GM12892 (cell line): ENCODE results near the gene UBL7. TPM values are rescaled to one million over a fixed set of nuclear protein-coding genes. Genes with fewer than 3 reads are reported as not detected.

Experiments used
- DNase-seq: peaks from one replicate; pipeline ENCODE4 v3.0.0; 2011; ENCODE audit not compliant: insufficient read length
- FAIRE-seq: peaks from 2 replicates; lab custom pipeline; 2011; peaks lifted over from hg19 to GRCh38; lab: Jason Lieb, UNC
- POLR2A ChIP-seq: IDR thresholded peaks from 2 replicates; pipeline ENCODE4 v1.6.1; 2011; ENCODE audit warnings: low read depth, low read length, control low read depth
- POLR2AphosphoS5 ChIP-seq: IDR thresholded peaks from 2 replicates; pipeline ENCODE4 v1.6.1; 2011; ENCODE audit warnings: low read depth, low read length, control low read depth
- TAF1 ChIP-seq: IDR thresholded peaks from 2 replicates; pipeline ENCODE4 v1.6.1; 2011; ENCODE audit warnings: low read depth, mild to moderate bottlenecking, control low read depth, low read length, borderline replicate concordance
- polyA plus RNA-seq: library from polyadenylated mRNA; unstranded; fragments of >200 nt; gene quantifications from one replicate; pipeline ENCODE4 v1.2.1, GENCODE V29; 2012; ENCODE audit warnings: missing spikeins, inconsistent platforms; ENCODE audit not compliant: missing spikeins

The UBL7 gene, protein sequence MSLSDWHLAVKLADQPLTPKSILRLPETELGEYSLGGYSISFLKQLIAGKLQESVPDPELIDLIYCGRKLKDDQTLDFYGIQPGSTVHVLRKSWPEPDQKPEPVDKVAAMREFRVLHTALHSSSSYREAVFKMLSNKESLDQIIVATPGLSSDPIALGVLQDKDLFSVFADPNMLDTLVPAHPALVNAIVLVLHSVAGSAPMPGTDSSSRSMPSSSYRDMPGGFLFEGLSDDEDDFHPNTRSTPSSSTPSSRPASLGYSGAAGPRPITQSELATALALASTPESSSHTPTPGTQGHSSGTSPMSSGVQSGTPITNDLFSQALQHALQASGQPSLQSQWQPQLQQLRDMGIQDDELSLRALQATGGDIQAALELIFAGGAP
- 62.5 TPM for polyA plus RNA-seq

DNA sequence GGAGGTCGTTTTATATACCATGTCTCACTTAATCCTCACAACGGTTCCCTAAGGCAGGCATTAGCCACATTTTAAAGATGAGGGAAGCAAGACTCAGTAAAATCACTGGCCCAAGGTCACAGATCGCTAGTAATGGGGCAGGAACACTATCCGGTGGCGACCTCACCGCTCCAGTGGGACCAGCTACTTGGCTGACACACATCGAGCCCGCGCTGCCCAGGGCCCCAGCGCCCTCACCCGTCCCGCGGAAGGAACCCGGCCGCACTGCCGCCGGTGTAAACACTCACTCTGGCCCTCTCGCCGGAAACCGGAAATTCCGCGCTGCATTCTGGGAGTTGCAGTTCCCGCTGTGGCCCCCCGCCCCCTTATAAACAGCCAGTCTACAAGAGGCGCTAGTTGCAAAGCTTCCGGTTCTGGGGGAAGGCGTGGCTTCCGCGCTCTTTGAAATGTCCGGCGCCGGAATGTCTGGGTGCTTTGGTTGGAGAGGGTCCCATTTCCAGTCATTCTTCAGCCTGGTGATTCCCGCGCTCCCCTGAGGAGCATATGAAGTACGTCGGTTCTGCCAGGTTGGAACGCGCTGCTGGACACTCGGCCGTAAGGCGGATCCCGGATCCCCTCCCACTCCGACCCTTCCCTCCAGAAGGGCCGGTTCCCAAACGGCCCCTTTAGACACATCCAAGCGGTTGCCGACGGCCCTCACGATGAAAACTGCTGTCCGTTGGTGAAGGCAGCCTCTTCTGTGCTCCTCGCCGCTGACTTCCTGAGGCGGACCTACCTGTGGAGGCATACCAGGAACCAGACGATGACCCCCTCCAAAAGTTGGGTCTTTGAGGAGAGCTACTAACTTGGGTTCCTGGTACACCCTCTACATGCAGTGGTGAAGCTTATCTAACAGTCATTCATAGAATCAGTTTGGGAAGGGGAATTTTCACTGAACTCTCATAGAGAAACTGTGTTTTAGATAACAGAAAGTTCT is at the start of gene UBL7:
TSS of gene UBL7 (minus strand) at position 290 of the 976 bp plus-strand sequence. CDS start 2,293 bp downstream, outside the sequence.
- DNase-seq, result peak; percentile 83
- peak; percentile 90 for TF ChIP-seq POLR2A
- TF ChIP-seq POLR2AphosphoS5, result peak; percentile 85
- peak; percentile 88 for TF ChIP-seq TAF1
- peak; percentile 90 for FAIRE-seq

DNA sequence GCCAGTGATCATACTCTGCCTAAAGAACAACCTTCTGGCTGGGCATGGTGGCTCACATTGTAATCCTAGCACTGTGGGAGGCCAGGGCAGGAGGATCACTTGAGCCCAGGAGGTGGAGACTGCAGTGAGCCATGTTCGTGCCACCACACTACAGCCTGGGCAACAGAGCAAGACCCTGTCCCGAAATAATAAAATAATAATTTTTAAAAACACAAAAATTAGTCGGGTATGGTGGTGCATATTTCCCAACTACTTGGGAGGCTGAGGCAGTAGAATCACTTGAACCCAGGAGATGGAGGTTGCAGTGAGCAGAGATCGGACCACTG is 45.5 kb upstream of the UBL7 start:
- TF ChIP-seq TAF1 (no peak), POLR2AphosphoS5 (no peak), POLR2A (no peak)
- DNase-seq, result no peak
- FAIRE-seq, result no peak

DNA sequence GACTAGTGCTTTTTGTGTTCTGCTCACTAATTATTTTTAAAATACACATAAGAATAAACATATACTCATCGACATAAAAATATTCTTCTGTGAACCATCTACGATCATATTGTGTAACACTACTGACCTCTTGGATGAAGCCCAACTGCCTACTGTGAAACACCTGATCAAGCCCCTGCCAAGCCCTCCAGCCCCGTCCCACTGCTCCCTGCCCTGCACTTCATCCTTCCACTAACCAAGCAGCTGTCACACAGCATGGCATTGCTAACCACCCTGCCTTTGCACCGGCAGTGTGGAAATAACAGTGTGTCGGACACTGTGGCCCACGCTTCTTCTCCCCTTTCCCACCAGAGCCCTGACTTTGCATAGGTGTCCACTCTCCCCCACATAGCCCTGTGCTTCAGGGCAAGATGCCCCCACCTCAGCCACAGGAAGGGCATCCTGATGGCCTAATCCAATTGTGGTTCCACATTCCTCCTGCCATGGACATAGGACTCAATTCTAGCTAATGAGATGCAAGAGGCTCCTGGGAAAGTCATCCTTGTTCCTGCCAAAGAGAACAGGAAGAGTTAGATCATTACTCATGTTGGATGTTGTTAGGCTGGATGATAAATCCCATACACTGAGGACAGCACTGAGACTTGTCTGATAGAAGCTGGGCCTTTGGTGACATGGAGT is 45.0 kb upstream of the UBL7 start:
- TF ChIP-seq POLR2A, result no peak
- no peak for TF ChIP-seq POLR2AphosphoS5
- TF ChIP-seq TAF1, result no peak
- FAIRE-seq (no peak), DNase-seq (no peak)

DNA sequence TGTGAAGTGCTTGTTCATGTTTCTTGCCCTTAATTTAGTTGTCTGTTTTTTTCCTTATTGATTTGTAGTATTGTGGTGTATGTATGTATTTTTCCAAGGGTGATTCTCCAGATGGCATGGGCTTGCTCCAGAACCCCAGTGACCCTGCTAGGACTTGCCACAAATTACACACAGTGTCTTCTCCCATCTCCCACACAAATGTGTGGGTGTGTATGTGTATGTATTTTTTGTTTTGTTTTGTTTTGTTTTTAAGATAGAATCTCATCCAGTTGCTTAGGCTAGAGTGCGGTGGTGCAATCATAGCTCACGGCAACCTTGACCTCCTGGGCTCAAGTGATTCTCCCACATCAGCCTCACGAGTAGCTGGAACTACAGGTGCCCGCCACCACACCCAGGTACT is 43.9 kb upstream of the UBL7 start:
- DNase-seq (no peak), FAIRE-seq (no peak)
- TF ChIP-seq TAF1 (no peak), POLR2AphosphoS5 (no peak), POLR2A (no peak)

DNA sequence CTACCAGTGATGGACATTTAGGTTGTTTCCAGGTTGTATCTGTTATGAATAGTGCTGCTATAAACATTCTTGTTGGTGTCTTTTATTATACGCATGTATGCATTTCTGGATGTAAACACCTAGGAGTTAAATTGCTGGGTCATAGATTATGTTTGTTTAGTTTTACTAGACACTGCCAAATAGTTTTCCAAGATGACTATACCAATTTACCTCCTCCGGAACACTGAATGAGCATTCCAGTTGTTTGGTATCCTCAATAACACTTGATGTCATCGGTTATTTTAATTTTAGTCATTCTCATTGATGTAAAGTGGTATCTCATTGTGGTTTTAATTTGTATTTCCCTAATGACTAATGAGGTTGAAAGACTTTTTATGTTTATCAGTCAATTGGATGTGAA is 43.5 kb upstream of the UBL7 start:
- TF ChIP-seq TAF1, result no peak
- TF ChIP-seq POLR2AphosphoS5, result no peak
- no peak for TF ChIP-seq POLR2A
- DNase-seq, result no peak
- no peak for FAIRE-seq

DNA sequence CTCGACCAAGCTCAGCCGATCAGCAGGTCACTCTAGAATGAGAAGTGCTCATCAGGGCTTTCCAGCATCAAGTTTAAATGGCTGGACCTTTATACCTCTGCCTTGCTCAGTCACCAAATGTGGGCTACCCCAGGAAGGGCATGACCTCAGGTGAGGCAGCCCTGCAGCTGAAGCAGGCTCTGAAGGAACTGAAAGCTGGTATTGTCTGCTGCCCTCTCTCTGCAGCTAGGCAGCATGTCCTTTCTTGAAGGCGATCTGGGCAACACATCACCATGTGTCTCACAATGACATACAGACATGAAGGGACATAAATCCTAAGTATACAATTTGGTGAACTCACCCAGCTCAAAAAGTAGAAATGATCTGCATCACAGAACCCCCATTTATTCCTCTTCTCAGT is 41.3 kb upstream of the UBL7 start:
- FAIRE-seq, result no peak
- DNase-seq, result no peak
- no peak for TF ChIP-seq TAF1
- TF ChIP-seq POLR2AphosphoS5, result no peak
- no peak for TF ChIP-seq POLR2A

DNA sequence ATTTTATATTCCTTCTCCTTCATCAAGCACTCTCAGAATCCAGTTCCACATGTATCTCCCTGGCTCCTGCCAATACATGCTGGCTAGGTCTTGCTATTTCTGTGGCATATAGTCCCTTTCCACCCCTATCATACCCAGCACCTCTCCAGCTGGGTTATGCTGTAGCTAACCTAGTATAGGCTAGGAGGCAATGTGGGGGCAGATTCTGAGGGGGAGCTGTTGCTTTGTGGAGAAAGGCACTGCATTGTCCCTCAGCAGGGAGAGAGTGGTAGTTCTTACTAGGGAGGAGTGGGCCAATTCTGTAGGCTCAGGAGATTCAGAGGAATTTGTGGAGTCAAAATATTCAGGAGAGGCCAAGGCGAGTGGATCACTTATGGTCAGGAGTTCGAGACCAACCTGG is 39.4 kb upstream of the UBL7 start:
- FAIRE-seq (no peak), DNase-seq (no peak)
- TF ChIP-seq TAF1, result no peak
- no peak for TF ChIP-seq POLR2AphosphoS5
- no peak for TF ChIP-seq POLR2A

DNA sequence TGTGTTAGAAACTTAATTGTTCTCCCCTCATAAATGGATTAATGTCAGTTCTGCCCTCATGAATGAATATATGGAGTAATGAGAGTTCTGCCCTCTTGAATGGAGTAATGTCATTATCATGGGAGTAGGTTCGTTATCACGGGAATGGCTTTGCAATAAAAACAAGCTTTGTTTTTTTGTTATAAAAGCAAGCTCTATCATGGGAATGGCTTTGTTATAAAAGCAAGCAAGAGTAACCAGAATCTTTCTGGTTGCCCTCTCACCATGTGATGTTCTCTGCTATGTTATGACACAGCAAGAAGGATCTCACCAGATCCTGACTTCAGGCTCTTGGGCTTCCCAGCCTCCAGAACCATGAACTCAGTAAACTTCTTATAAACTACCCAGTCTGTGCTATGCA is 38.4 kb upstream of the UBL7 start:
- FAIRE-seq (no peak), DNase-seq (no peak)
- TF ChIP-seq POLR2A (no peak), TAF1 (no peak), POLR2AphosphoS5 (no peak)

DNA sequence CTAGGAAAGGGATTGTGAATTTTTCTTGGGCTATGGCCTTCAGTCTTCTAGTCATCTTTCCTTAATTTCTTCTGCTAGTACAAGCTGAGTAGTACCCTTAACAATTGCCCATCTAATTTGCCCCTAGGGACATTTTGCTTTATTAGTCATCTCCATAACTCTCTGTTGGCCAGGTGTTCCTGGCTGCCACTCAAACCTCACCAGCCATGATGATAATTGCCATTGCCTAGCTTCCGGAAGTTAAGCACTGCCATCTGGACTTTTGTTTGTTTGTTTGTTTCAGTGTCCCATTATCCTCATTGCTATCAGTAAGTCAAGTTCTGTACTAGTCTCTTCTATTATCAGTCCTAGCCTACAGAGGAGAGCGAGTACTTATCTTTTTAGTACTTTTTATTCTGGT is 36.6 kb upstream of the UBL7 start:
- no peak for FAIRE-seq

DNA sequence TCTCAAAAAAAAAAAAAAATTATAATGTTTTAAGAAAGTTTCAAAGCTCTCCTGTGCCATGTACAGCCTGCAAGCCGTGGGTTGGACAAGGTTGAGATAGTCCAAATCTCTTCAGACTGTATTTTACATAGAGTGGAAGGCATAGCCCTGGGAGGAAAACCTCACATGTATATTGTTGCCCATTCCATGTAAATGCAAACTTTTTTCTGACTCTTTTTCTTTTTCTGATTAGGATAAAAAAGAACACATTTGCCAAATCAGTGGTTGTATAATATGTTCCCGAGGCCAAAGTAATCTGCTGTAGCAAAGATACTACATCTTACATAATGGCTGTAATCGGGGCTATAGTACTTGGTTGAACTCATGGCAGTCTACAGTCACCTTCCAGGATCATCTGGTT is 35.7 kb upstream of the UBL7 start:
- no peak for FAIRE-seq
- DNase-seq, result no peak

More for the DNA sequence above, 36.6 kb upstream of the UBL7 start:
- DNase-seq, result no peak
- TF ChIP-seq TAF1 (no peak), POLR2A (no peak), POLR2AphosphoS5 (no peak)

DNA sequence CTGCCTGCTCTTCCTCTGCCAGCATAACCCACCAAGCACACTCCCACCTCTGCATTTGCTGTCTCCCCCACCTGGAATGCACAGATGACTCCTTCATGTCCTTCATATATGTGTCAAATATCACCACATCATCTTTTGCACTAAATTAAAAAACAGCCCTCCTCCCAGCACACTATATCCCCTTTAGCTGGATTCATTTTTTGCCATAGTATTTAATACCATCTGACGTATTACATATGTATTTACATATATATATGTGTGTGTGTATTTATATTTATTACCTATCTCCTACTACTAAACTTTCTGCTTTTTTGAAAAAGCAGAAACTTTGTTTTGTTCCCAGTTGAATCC is 29.4 kb upstream of the UBL7 start:
- no peak for TF ChIP-seq POLR2AphosphoS5
- no peak for TF ChIP-seq TAF1
- no peak for TF ChIP-seq POLR2A
- FAIRE-seq, result no peak

More for the DNA sequence above, 35.7 kb upstream of the UBL7 start:
- TF ChIP-seq TAF1, result no peak
- no peak for TF ChIP-seq POLR2A
- TF ChIP-seq POLR2AphosphoS5, result no peak

DNA sequence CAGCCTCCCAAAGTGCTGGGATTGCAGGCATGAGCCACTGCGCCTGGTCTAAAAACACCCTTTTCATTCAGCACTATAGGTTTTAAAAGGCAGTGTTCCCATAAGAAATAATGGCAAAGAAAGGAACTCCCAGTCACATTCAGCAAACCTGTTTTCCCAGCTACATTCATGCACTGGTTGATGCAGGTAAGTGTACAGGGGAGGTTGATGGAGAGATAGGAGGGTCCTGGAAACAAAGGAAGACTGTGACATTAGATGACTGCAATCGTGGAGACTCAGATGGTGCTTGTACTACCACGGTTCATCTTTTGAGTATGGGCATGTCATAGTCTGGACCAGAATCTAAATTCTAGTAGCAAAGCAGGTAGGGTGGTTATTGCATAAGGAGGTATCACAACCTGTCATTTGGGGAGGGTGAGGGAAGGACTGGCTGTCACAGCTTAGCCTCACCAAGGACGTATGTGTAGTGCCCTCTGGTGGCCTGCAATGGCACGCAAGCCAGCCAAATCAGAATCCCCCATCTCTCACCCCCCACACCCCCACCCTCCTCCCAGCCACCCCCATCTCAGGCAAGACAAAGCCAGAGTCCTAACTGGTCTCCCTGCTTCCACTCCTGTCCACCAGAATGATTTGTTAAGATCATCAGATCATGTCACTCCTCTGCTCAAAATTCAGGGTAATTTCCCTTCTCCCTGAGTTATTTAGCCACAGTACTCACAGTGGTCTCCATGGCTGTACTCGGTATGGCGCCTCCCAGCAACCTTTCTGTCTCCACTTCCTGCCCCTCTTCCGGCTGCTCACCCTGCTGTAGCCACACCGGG is 28.8 kb upstream of the UBL7 start:
- FAIRE-seq (peak; percentile 86), DNase-seq (peak; percentile 48)
- no peak for TF ChIP-seq POLR2AphosphoS5
- peak; percentile 45; the same call in 1 of the 2 replicates for TF ChIP-seq POLR2A

More for the DNA sequence above, 29.4 kb upstream of the UBL7 start:
- DNase-seq, result no peak
